ENCODE measurements around the gene DNMT3A. TPM values are rescaled to one million over a fixed set of nuclear protein-coding genes. Genes with fewer than 3 reads are reported as not detected.
A peak's percentile ranks its signal among the peaks of the same experiment; 100 is the strongest.

Gene DNMT3A
- total and polyA plus RNA-seq, 2 experiments from 2014 or later: 47.2 to 80.4 TPM

DNA sequence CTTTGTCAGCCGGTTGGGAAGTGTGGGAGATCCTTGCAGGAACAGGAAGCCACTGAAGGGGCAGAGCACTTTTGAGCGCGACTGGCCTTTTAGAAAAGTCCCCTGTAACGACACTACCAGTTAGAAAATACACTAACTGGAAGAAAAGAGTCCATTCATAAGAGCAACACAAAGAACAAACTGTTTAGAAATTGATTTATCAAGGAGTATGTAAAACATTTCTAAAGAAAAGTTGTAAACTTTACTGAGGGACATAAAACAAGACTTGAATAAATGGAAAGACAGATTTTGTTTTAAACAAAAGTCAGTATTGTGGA lies 143.6 kb downstream of the DNMT3A start:
- H3K36me3 Mint-ChIP-seq (ENCODE audit: low read depth): no peaks in the 10 kb centered on the region
- no peak overlapping the region for H3K27ac ChIP-seq (ENCODE audit: low read depth)
- DNase-seq (ENCODE audit: low spot score) (no peak), ATAC-seq (no peak)
- no peaks in the 10 kb centered on the region for H3K79me2 ChIP-seq (replicated peaks; ENCODE audit: insufficient read depth)
- peaks cover 5% of the 10 kb centered on the region; the same call in 2 of the 3 replicates for H3K4me1 Mint-ChIP-seq
- no peak overlapping the region for H3K27ac Mint-ChIP-seq
- TF ChIP-seq REST (IDR thresholded peaks at IDR 0.05; ENCODE audit: unreplicated experiment) (no peak), POLR2AphosphoS5 (IDR thresholded peaks at IDR 0.05; ENCODE audit: low read depth) (no peak), JUNB (IDR thresholded peaks at IDR 0.05; ENCODE audit: unreplicated experiment) (no peak), NANOG (IDR thresholded peaks at IDR 0.05; ENCODE audit: borderline replicate concordance) (no peak), CREB1 (CRISPR knock-in tag; IDR thresholded peaks at IDR 0.05; ENCODE audit: low read depth) (no peak), CTCF (conservative IDR thresholded peaks at IDR 0.05; ENCODE audit: low read depth in 2 of 2) (no peak), STAT1 (IDR thresholded peaks at IDR 0.05; ENCODE audit: unreplicated experiment) (no peak), ZNF331 (CRISPR knock-in tag; IDR thresholded peaks at IDR 0.05; ENCODE audit: low read depth) (no peak)
- no peaks in the 10 kb centered on the region for H3K36me3 ChIP-seq (ENCODE audit: insufficient read depth)
- peaks cover 4% of the 10 kb centered on the region; the same call in 1 of the 2 replicates for H3F3A ChIP-seq (replicated peaks; ENCODE audit: low read depth)
- no peaks in the 10 kb centered on the region for H3K4me1 ChIP-seq (ENCODE audit: insufficient read depth)
- no peak overlapping the region for H3K4me2 ChIP-seq
- no peak overlapping the region for H3K4me3 ChIP-seq
- H3K4me3 Mint-ChIP-seq: no peak overlapping the region
- no peaks in the 10 kb centered on the region for H3K9me2 ChIP-seq (ENCODE audit: insufficient read depth)
- no peaks in the 10 kb centered on the region for H4K20me1 ChIP-seq (replicated peaks; ENCODE audit: insufficient read depth)
- H2AFZ ChIP-seq: peak overlapping the region; percentile 89; the same call in 1 of the 2 replicates
- H3K27me3 Mint-ChIP-seq (ENCODE audit: insufficient read depth, low read depth, poor library complexity): peaks cover 14% of the 10 kb centered on the region
- no peaks in the 10 kb centered on the region for H3K9me3 Mint-ChIP-seq
- H3K27me3 ChIP-seq (ENCODE audit: insufficient read depth): no peaks in the 10 kb centered on the region

DNA sequence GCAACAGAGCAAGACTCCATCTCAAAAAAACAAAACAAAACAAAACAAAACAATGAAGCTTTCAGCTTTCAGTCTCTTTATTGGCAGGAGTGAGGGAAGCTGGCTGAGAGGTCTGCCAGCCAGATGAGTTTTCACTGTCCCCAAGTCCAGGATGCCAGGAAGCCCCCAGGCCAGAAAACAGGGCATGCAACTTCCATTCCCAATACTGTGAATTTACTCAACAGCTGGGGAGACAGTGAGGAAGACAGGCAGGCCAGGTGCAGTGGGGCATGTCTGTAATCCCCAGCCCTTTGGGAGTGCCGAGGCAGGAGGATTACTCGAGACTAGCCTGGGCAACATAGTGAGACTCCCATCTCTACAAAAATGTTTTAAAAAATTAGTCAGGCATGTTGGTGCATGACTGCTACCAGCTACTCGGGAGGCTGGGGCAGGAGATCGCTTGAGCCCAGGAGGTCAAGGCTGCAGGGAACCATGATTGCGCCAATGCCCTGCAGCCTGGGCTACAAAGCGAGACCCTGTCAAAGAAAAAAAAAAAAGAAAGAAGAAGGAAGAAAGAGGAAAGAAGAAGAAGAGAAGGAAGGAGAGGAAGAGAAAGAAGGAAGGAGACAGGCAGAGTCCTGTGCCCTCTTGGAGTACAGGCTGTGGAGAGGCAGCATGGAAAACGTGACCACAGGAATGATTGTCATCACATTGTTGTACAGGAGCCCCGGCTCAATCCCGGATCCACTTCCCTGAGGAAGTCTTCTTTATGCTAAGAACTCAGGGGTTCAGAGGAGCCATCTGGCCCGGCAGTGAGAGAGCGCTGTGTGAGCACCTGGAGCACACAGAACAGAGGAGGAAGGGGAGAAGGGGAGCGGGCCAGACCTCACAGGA lies 144.2 kb downstream of the DNMT3A start:
- peaks cover 5% of the 10 kb centered on the region; the same call in 2 of the 3 replicates for H3K4me1 Mint-ChIP-seq
- no peak overlapping the region for H3K4me2 ChIP-seq
- no peaks in the 10 kb centered on the region for H3K36me3 ChIP-seq (ENCODE audit: insufficient read depth)
- no peaks in the 10 kb centered on the region for H3K4me1 ChIP-seq (ENCODE audit: insufficient read depth)
- H3K27me3 ChIP-seq (ENCODE audit: insufficient read depth): no peaks in the 10 kb centered on the region
- no peaks in the 10 kb centered on the region for H3K9me3 Mint-ChIP-seq
- no peaks in the 10 kb centered on the region for H3K9me2 ChIP-seq (ENCODE audit: insufficient read depth)
- H3K27me3 Mint-ChIP-seq (ENCODE audit: insufficient read depth, low read depth, poor library complexity): peaks cover 14% of the 10 kb centered on the region
- H3K4me3 ChIP-seq: no peak overlapping the region
- no peak overlapping the region; the same call in 1 of the 2 replicates for H3K27ac Mint-ChIP-seq
- no peak overlapping the region for H3K4me3 Mint-ChIP-seq
- H3K36me3 Mint-ChIP-seq (ENCODE audit: low read depth): no peaks in the 10 kb centered on the region
- peak; percentile 39 for DNase-seq (ENCODE audit: low spot score)
- peaks cover 4% of the 10 kb centered on the region; the same call in 1 of the 2 replicates for H3F3A ChIP-seq (replicated peaks; ENCODE audit: low read depth)
- no peaks in the 10 kb centered on the region for H4K20me1 ChIP-seq (replicated peaks; ENCODE audit: insufficient read depth)
- no peak for ATAC-seq
- H3K79me2 ChIP-seq (replicated peaks; ENCODE audit: insufficient read depth): no peaks in the 10 kb centered on the region
- no peak overlapping the region for H3K27ac ChIP-seq (ENCODE audit: low read depth)
- peak overlapping the region; percentile 89; the same call in 1 of the 2 replicates for H2AFZ ChIP-seq
- no peak for TF ChIP-seq REST (IDR thresholded peaks at IDR 0.05; ENCODE audit: unreplicated experiment)
- TF ChIP-seq, protein P1, sequence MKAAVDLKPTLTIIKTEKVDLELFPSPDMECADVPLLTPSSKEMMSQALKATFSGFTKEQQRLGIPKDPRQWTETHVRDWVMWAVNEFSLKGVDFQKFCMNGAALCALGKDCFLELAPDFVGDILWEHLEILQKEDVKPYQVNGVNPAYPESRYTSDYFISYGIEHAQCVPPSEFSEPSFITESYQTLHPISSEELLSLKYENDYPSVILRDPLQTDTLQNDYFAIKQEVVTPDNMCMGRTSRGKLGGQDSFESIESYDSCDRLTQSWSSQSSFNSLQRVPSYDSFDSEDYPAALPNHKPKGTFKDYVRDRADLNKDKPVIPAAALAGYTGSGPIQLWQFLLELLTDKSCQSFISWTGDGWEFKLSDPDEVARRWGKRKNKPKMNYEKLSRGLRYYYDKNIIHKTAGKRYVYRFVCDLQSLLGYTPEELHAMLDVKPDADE (IDR thresholded peaks at IDR 0.05): no peak

Data from GM23338 (cell line).